Measurements from ENCODE around the gene NKIRAS2.

NKIRAS2 gene

DNA sequence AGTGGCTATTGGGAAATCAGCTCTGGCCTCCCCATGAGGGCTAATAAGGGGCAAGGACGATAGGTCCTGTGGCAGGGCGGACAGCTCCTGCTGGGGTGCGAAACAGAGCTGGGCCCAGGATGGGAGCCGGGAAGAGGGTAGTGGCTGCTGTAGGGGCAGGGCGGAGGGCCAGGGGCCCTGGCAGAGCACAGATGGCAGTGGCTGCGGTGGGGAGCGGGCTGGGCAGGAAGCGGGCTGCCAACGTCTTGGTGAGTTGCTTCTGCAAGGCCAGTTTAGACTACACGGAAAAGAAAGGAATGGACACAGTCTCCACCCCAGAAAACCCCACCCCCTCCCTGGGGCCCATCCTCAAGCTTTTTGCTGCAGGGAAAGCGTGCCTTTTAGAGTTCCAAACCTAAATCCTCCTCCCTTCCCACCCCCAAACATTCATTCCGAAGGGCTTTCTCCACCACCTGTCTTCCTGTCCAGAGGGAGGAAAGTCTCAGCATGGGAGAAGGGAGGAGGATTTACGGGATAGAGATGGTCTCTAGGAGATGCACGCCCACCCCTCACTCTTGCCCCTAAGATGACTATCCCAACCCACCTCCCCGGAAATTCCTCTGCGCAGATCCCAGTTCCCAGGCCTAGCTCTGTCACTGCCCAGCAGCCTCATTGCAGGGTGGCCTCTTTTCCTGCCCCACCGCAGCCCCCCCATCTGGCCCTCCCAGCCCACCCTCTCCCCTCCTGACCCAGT, 7.1 kb downstream of the NKIRAS2 start:
- Histone ChIP-seq H3K36me3 (replicated peaks) (peaks cover 28% of the 10 kb centered on the region), H3K4me1 (no peaks in the 10 kb centered on the region), H3K4me3 (no peak overlapping the region), H3K9me3 (no peaks in the 10 kb centered on the region), H3K27me3 (ENCODE audit: low read depth) (no peaks in the 10 kb centered on the region)
- in situ Hi-C loops (cut with MboI; ENCODE audit: low sequenced_read_pairs), result loop anchor here (5.0 kb wide), 1 partner anchor 85 kb away; the partner anchor contains the start of gene DHX58
- DNase-seq (ENCODE audit: low spot score in 2 of 2), result no peak

DNA sequence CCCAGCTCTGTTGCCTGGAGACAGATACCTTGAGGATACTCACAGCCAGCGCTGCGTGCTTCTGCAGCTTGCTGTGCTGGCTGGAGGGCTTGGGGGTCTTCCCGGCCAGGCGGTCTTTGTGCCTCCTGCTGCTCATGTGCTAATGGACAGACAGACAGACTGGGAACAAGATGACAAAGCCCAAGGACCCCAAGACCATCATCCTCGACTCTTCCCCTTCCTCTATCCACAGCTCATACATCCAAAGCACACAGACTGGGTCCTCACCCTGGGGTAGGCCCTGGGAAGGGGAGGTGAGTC, 7.7 kb downstream of the NKIRAS2 start:
- in situ Hi-C loops (cut with MboI; ENCODE audit: low sequenced_read_pairs), result loop anchor here (5.0 kb wide), 1 partner anchor 85 kb away; the partner anchor contains the start of gene DHX58
- Histone ChIP-seq H3K9me3 (no peaks in the 10 kb centered on the region), H3K27me3 (ENCODE audit: low read depth) (no peaks in the 10 kb centered on the region), H3K4me3 (no peak overlapping the region), H3K36me3 (replicated peaks) (peaks cover 24% of the 10 kb centered on the region), H3K4me1 (no peaks in the 10 kb centered on the region)
- DNase-seq (ENCODE audit: low spot score in 2 of 2), result no peak

DNA sequence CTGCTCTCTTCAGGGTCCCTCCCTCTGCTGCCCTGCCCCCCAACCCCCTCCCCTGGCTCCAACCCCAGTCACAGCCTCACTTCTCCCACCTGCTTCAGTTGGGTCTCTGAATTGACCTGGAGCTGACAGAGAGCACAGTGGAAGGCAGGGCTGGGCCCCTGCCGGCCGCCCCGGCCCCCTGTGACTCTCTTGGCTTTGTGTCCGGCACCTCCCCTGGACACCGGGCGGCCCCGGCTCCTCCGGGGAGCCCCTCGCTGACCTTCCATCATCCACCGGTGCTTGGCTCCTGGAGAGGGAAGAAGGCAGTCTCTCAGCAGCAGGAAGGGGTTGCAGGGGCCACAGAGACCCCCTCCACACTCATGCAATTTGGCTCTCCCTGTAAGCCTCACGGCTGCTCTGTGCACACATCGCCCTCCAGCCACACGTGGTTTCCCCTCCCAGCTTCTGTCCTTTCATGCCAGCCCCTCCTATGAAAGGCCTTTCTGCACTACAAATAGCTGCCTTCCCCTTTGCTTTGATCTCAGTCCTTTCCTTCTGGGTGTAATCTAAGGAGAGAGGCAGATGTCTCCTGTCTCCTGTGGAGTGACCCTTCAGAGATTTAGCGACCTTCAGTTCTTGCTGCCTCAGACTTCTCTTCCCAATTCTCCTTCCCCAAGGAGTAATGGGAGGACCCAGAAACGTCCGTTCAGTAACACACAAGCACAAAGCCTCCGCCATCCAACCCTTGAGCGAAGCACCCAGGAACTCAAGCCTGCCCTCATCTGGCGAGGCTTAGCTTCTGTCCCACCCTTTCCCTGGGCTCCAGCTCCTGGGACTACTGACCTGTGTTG, 8.3 kb downstream of the NKIRAS2 start:
- DNase-seq (ENCODE audit: low spot score in 2 of 2), result peak in 1 of 2 experiments; percentile 45
- Histone ChIP-seq H3K9me3 (no peaks in the 10 kb centered on the region), H3K27me3 (ENCODE audit: low read depth) (no peaks in the 10 kb centered on the region), H3K36me3 (replicated peaks) (peaks cover 17% of the 10 kb centered on the region), H3K4me1 (no peaks in the 10 kb centered on the region), H3K4me3 (no peak overlapping the region)
- in situ Hi-C loops (cut with MboI; ENCODE audit: low sequenced_read_pairs), result loop anchor here (5.0 kb wide), 1 partner anchor 84 kb away; the partner anchor contains the start of gene DHX58

DNA sequence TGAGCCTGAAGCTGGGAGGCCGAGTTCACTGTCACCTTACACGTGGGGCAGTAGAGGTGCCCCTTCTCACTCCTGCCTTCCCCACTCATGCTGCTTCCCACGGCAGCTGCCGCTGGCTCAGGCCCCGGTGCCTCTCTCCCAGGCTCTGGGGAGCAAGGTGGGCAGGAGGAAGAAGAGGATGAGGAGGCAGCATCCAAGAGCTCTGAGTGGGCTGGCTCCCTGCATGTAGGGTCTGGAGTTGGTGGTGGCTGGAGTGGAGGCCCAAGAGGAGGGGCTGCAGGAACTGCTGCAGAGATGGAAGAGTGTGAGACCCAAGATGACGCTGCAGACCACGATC, 8.9 kb downstream of the NKIRAS2 start:
- H3K36me3 ChIP-seq (replicated peaks), result peaks cover 11% of the 10 kb centered on the region
- H3K4me1 ChIP-seq, result no peaks in the 10 kb centered on the region
- in situ Hi-C loops (cut with MboI; ENCODE audit: low sequenced_read_pairs), result loop anchor here (5.0 kb wide), 1 partner anchor 84 kb away; the partner anchor contains the start of gene DHX58
- H3K4me3 ChIP-seq, result no peak overlapping the region
- no peaks in the 10 kb centered on the region for H3K9me3 ChIP-seq
- H3K27me3 ChIP-seq (ENCODE audit: low read depth), result no peaks in the 10 kb centered on the region
- no peak for DNase-seq (ENCODE audit: low spot score in 2 of 2)

DNA sequence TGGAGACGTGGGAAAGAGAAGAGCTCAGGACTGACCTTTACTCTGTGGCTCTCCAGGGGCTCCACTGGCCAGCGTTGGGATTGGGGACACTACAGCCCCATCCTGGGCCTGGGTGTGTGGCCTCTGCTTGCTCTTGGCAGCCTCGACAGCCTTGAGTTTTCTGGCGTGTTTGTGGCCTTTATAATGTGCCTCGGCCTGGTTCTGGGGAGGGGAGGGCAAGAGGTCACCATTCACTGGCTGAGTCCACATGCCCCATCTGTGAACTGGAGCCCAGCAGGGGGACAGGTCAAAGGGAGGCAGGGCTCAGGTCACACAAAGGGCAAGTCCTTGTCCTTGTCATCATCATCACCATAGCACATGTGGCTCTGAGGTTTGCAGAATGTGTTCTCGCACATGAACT, 11.7 kb downstream of the NKIRAS2 start:
- no peak for DNase-seq (ENCODE audit: low spot score in 2 of 2)
- Histone ChIP-seq H3K9me3 (no peaks in the 10 kb centered on the region), H3K27me3 (ENCODE audit: low read depth) (no peaks in the 10 kb centered on the region), H3K36me3 (replicated peaks) (no peaks in the 10 kb centered on the region), H3K4me3 (no peak overlapping the region), H3K4me1 (no peaks in the 10 kb centered on the region)
- in situ Hi-C loops (cut with MboI; ENCODE audit: low sequenced_read_pairs), result no loop called here

DNA sequence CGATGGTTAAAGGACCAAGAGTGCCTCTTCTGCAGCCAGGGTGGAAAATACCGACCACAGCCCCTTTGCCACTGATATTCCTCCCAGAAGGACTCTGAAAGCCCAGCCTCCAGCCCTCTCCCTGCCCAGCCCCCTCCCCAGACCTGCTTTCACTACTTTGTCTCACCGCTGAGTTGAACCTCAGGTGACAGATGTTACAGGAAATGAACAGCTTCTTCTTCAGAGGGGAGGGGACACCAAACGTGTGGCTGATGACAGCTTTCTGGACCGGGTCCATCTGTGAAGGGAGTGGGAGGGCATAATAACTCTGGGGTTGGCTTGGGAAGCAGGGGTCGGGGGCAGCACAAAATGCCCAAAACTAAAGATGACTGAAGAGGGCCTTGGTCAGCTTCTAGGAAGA, 14.2 kb downstream of the NKIRAS2 start:
- H3K27me3 ChIP-seq (ENCODE audit: low read depth), result no peaks in the 10 kb centered on the region
- no peak overlapping the region for H3K4me3 ChIP-seq
- in situ Hi-C loops (cut with MboI; ENCODE audit: low sequenced_read_pairs), result no loop called here
- H3K4me1 ChIP-seq, result no peaks in the 10 kb centered on the region
- H3K9me3 ChIP-seq, result no peaks in the 10 kb centered on the region
- DNase-seq (ENCODE audit: low spot score in 2 of 2), result no peak
- no peaks in the 10 kb centered on the region for H3K36me3 ChIP-seq (replicated peaks)

DNA sequence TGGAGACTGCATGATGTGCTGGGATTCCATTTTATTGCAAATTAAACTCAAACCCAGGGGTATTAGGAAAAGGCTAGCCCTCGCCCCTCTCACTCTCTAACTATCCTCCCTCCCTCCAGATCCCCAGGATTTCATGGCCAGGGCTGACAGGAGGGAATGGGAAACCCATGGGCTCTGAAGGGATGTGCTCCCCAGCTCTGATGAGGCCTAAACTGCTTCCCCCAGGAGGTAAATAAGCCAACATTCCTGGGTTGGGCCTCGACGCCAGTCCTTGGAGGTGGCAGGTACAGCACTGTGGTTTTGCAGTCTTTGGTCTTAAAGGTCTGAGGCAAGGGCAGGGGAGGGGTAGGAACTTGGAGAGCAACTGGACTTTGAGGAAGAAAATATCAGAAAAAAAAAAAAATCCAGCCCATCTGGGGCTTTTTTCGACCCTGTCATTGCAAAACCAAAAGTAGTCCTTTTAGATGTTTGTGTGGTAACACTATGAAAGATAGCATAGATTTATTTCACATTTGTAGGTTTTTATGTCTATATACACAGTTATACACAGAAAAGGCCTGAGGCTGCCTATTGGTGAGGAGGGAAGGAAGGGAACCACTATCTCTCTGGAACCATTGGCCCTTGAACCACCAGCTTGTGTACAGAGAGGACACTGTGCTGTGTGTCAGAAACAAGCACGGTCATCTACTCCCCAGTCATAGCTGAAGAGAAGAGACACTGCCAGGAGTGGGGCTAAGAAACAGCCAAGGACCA, 18.5 kb downstream of the NKIRAS2 start:
- in situ Hi-C loops (cut with MboI; ENCODE audit: low sequenced_read_pairs), result no loop called here
- DNase-seq (ENCODE audit: low spot score in 2 of 2), result no peak
- no peaks in the 10 kb centered on the region for H3K27me3 ChIP-seq (ENCODE audit: low read depth)

DNA sequence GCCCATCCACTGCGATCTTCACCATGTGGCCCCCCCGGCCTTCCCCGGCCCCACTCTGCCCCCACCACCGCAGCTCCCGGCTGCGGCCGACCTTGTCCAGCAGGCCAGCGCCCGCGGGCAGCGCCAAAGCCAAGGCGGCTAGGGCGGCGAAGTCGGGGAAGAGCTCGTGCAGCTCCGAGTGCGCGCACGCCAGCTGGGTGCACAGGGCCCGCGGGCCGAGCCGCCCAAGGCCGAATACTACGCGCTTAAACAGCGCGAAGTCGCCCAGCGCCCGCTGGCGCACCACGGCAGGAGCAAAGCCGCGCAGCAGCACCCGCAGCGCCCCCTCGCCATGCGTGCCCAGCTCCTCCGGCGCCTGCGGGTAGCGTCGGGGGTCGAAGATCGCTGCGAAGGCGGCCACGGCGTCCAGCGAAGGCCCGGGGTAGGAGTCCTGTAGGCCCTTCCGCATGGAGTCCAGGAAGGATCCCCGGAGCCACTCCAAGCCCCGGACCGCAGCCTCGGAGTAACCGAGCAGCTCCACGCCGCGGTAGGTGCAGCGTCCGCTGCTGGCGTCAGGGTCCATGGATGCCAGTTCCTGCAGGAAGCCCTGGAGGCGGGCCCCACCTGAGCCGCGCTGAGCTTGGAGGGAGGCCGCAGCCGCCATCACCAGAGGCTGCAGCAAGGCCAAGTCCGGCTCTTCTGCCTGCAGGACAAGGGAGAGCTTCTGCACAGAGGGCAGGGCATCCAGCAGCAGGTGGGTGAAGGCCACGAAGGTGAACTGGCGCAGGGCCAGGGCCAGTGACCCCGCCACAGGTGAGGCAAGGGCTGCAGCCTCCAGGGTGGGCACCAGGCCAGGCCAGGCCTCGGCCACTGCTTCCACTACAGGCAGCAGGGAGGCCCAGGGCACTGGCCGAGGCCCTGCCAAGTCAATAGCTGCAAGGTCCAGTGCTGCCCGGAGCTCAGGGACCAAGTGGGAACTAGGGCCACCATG, 20.2 kb downstream of the NKIRAS2 start:
- H3K4me3 ChIP-seq, result no peak overlapping the region
- no peaks in the 10 kb centered on the region for H3K4me1 ChIP-seq
- no peaks in the 10 kb centered on the region for H3K27me3 ChIP-seq (ENCODE audit: low read depth)
- in situ Hi-C loops (cut with MboI; ENCODE audit: low sequenced_read_pairs), result no loop called here
- H3K9me3 ChIP-seq, result no peaks in the 10 kb centered on the region
- no peak for DNase-seq (ENCODE audit: low spot score in 2 of 2)
- no peaks in the 10 kb centered on the region for H3K36me3 ChIP-seq (replicated peaks)

More for the DNA sequence above, 18.5 kb downstream of the NKIRAS2 start:
- Histone ChIP-seq H3K4me3 (no peak overlapping the region), H3K36me3 (replicated peaks) (no peaks in the 10 kb centered on the region), H3K4me1 (no peaks in the 10 kb centered on the region), H3K9me3 (no peaks in the 10 kb centered on the region)

DNA sequence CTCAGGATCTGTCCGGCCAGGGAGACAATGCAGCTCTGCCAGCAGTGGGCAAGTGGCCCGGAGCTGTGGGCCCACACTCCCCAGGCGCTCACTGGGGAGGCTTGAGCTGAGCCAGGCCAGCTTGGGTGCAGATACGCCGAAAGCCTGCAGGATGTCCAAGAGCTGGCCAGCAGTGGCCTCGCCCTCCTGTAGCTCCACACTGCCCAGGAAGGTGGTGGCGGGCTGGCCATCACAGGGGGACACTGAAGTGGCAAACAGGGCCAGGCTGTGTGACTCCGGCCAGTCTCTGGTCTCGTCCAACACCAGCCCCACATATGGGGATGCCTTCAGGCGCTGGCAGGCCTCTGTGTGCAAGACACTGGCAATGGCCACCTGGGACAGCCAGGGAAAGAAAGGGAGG, 20.9 kb downstream of the NKIRAS2 start:
- no peaks in the 10 kb centered on the region for H3K27me3 ChIP-seq (ENCODE audit: low read depth)
- DNase-seq (ENCODE audit: low spot score in 2 of 2), result no peak
- in situ Hi-C loops (cut with MboI; ENCODE audit: low sequenced_read_pairs), result no loop called here
- no peak overlapping the region for H3K4me3 ChIP-seq
- H3K9me3 ChIP-seq, result no peaks in the 10 kb centered on the region
- H3K4me1 ChIP-seq, result no peaks in the 10 kb centered on the region
- no peaks in the 10 kb centered on the region for H3K36me3 ChIP-seq (replicated peaks)

DNA sequence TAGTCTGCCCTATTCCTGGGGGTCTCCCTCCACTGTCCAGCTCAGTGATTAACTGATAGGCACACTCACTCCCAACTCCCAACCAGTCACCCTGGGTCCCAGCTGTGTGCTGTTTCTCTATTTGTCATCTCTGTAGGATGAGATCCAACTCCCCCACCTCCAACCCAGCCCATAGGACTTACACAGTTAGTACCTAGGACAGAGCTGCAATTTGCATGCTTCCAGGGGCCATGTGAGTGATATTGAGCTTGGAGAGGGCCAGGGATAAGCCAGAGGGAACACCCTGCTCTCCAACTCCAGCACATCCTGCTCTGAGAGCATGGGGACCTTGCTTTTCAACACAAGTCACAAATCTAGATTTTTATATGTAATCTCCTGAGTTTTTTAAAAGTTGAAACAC, 21.7 kb downstream of the NKIRAS2 start:
- Histone ChIP-seq H3K27me3 (ENCODE audit: low read depth) (no peaks in the 10 kb centered on the region), H3K9me3 (no peaks in the 10 kb centered on the region), H3K4me1 (no peaks in the 10 kb centered on the region), H3K4me3 (no peak overlapping the region), H3K36me3 (replicated peaks) (no peaks in the 10 kb centered on the region)
- no peak for DNase-seq (ENCODE audit: low spot score in 2 of 2)
- in situ Hi-C loops (cut with MboI; ENCODE audit: low sequenced_read_pairs), result no loop called here

DNA sequence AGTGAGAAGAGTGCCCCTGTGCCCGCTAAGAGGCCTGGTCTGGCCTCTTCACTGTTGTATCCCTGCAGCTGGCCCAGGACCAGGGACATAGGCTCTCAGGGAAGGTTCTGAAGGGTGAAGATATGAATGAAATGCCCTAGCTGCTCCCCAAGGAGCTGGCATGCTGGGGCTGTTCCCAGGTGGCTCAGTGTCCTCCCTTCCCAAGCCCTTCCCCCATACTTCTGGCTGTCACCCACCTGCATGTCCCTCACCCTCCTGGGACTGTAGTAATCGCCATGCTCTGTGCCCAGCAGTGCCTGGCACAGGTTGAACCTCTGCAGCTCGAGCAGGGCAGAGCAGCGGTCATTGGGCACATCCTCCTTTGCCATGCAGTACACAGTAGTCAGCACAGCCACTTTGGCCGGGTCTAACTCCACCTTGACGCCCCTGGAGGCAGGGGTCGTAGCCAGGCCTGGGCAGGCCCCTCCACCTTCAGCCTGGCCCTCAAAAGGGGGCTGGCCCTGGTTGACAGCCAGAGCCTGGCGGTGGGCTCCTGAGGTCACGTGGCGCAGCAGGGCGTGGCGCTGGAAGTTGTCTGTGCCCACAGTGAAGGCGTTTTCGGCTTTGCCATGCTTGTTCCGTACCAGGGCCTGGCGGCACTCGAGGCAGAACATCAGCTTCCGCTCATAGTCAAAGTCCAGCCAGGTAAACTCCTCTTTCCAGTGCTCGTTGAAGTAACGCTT, 22.9 kb downstream of the NKIRAS2 start:
- no peaks in the 10 kb centered on the region for H3K4me1 ChIP-seq
- H3K4me3 ChIP-seq, result no peak overlapping the region
- no peaks in the 10 kb centered on the region for H3K27me3 ChIP-seq (ENCODE audit: low read depth)
- no peak for DNase-seq (ENCODE audit: low spot score in 2 of 2)
- in situ Hi-C loops (cut with MboI; ENCODE audit: low sequenced_read_pairs), result no loop called here
- no peaks in the 10 kb centered on the region for H3K36me3 ChIP-seq (replicated peaks)
- no peaks in the 10 kb centered on the region for H3K9me3 ChIP-seq

DNA sequence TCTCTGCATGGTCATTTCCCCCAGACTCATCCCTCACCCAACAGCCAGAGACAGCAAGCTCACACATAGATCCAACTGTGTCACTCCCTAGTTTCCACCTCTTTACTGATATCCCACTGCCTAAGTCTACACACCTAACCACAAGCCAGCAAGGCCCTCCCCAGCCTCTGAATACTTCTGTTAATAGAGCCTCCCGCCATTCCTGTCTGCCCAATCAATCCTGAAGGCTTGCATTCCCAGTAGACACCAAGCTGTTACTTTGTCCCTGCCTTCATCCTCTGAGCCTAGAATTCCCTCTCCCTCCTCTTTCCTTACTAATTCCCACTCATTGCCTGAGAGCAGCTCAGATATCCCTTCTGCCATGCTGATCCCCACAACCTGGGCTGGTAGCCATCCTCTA, 25.8 kb downstream of the NKIRAS2 start:
- in situ Hi-C loops (cut with MboI; ENCODE audit: low sequenced_read_pairs), result no loop called here
- no peak for DNase-seq (ENCODE audit: low spot score in 2 of 2)
- H3K4me3 ChIP-seq, result no peak overlapping the region
- no peaks in the 10 kb centered on the region for H3K4me1 ChIP-seq
- no peaks in the 10 kb centered on the region for H3K36me3 ChIP-seq (replicated peaks)
- no peaks in the 10 kb centered on the region for H3K9me3 ChIP-seq
- H3K27me3 ChIP-seq (ENCODE audit: low read depth), result no peaks in the 10 kb centered on the region
